C4-2B (cell line): ENCODE results near the gene MRPS18C.

Experiments used
- ZFX ChIP-seq: fragments of 450-650 bp; IDR thresholded peaks from 2 replicates; pipeline ENCODE4 v1.6.1; 2017
- TF ChIP-seq, protein P1 (sequence below): fragments of 450-650 bp; conservative IDR thresholded peaks from 2 replicates; pipeline ENCODE4 v1.5.1; 2017; ENCODE audit warnings: mild to moderate bottlenecking

DNA sequence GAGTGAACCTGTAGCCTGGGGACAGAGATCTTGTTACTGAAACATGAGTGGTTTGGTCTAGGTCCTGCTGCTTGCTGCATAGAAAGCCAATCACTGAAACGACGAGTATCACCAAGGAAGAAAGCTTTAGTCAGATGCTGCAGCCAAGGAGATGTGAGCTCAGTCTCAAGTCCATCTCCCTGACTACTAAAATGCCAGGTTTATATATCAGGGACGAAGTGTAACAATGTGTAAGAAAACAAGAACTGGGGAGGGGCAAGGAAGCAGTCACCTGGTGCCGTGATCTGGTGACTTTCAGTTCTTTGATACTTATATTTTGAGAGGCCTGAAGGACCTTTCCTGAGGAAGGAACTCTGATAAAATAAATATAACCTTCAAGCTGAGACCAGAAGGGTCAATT is 48.6 kb downstream of the MRPS18C start:
- TF ChIP-seq, protein P1, sequence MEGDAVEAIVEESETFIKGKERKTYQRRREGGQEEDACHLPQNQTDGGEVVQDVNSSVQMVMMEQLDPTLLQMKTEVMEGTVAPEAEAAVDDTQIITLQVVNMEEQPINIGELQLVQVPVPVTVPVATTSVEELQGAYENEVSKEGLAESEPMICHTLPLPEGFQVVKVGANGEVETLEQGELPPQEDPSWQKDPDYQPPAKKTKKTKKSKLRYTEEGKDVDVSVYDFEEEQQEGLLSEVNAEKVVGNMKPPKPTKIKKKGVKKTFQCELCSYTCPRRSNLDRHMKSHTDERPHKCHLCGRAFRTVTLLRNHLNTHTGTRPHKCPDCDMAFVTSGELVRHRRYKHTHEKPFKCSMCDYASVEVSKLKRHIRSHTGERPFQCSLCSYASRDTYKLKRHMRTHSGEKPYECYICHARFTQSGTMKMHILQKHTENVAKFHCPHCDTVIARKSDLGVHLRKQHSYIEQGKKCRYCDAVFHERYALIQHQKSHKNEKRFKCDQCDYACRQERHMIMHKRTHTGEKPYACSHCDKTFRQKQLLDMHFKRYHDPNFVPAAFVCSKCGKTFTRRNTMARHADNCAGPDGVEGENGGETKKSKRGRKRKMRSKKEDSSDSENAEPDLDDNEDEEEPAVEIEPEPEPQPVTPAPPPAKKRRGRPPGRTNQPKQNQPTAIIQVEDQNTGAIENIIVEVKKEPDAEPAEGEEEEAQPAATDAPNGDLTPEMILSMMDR = no peak
- no peak for TF ChIP-seq ZFX
